Kidney tubule cell (primary cell): ENCODE data around the gene OR51G1.
A peak's percentile ranks its signal among the peaks of the same experiment; 100 is the strongest.
"Not testable (repeated sequence)": the region's sequence is repeated elsewhere in the genome, so short reads cannot be mapped to it uniquely, and the experiment has no call there.

Source experiments
- DNase-seq: peaks from one replicate; pipeline ENCODE4 v3.0.0-alpha.2; 2018; ENCODE audit warnings: low spot score

The OR51G1 gene, protein sequence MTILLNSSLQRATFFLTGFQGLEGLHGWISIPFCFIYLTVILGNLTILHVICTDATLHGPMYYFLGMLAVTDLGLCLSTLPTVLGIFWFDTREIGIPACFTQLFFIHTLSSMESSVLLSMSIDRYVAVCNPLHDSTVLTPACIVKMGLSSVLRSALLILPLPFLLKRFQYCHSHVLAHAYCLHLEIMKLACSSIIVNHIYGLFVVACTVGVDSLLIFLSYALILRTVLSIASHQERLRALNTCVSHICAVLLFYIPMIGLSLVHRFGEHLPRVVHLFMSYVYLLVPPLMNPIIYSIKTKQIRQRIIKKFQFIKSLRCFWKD

DNA sequence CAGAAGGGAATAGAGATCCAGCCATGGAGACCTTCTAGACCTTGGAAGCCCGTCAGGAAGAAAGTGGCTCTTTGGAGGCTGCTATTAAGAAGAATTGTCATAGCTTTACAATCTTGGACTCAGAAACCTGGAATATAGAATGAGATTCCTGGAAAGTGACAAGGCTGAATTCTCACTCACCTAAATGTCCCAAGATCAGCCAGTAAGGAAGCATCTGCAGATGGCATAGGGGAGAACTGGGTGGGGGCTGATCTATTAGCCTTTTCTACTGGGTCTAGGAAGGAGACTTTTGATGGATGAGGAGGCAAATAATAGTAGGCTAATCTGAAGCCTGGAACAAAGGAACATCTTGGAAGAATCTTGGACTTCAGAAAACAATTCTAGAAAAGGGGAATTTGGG is at the start of gene OR51G1:
TSS of gene OR51G1 (minus strand) at position 101 of the 400 bp plus-strand sequence. CDS start at position 101, 0 bp downstream.
- DNase-seq: no peak

DNA sequence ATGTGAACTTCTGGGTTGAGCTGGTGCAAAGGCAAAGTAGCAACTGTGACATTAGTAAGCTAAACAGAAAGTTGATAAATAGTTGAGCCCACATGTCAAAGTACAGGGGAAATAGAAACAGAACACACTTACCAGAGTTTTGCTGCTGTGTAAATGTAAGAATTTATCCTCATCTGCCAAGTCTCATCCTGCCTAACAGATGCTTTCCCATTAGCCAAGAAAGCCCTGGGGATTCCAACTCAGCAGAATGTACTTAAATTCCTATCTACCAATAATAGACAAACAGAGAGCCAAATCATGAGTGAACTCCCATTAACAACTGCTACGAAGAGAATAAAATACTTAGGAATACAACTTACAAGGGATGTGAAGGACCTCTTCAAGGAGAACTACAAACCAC is 38.7 kb upstream of the OR51G1 start:
- DNase-seq: no peak

DNA sequence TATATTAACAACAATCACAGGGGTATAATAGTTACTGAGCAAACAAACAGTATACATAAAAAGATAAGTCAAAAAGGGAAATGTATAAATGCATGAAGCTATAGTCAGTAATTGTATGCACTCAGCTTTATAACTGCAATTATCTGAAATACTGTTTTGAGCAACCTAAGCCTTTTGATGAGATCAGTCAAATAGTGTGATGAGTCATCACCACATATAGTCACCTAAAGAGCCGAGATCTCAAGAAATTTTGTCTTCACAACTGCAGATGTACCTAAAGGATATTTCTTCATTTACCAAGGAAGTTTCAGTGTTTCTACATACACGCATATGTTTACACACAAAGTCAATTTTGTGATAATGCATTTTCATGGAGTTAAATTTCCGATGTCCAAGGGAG is 36.7 kb upstream of the OR51G1 start:
- no peak for DNase-seq

DNA sequence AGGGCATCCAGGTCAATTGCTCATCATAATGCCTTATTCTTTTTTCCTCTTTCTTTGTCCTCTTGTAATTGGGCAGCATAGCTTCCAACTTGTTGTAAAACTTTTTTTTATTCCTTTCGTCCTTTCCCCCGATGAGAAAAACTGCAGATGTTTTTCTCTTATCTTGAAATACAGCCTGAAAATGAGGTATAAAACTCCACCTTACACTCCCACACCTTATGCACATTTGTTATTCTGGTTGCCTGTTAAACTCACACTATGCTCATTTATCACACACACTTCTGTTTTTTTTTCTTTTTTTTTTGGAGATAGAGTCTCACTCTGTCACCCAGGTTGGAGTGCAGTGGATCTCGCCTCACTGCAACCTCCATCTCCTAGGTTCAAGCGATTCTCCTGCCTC is 33.3 kb upstream of the OR51G1 start:
- no peak for DNase-seq

DNA sequence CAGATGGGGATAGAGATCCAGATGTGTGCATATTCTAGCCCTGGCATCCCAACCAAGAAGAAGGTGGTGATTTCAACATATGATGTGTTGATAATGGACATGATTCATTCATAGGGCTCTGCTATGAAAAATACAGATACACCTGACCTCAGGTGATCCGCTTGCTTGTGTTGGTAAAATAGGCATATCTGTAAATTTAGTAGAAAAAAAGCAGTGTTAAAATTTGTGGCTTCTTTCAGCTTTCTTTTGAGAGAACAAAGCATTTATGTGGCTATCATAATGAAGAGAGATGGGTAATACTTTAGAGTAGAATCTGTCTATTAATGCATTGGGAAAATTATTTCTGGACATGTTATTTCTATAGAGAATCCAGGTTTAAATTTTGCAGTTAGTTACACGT is 31.5 kb upstream of the OR51G1 start, which contains the start of gene OR51A2:
TSS of gene OR51A2 (minus strand) at position 101 of the 400 bp plus-strand sequence. CDS start at position 101, 0 bp downstream.
- not testable (repeated sequence) for DNase-seq

DNA sequence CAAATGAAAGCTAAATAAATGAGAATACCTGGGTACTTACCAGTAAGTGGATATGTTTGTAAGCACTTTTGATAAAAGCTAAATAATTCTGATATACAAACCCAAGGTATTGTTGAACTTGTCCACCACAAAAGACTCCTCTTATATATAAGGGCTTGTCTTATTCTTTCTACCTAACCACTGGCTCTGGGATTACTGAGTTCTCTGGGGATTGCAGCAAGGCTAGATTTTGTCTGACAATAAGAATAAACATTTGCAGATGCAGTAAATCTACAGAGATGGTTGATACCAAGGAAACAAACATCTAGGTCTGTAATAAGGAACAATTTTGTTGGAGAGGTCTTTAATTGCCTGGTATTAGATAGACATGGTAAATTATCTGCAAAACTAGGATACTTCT is 23.4 kb upstream of the OR51G1 start, which contains the start of gene OR51A4:
TSS of gene OR51A4 (minus strand) at position 101 of the 400 bp plus-strand sequence. CDS start 505 bp downstream, outside the sequence.
- DNase-seq: no peak

DNA sequence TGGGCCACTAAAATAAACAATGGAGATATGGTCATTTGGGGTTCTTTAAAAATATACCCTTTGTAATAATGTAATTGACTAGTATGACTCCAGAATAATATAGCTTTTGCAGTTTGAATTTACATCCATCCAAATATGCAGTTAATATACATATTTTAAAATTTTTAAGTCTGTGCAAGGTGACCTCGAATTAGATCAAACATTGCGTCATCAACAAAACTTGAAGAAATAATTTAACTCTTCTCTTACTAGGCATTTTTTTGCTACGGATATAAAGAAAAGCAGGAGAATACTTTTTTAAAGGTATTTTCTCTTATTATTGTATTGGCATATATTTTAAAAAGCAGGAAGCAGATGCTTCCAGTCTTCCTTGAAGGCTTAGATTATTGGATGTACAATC is 12.6 kb upstream of the OR51G1 start:
- no peak for DNase-seq

DNA sequence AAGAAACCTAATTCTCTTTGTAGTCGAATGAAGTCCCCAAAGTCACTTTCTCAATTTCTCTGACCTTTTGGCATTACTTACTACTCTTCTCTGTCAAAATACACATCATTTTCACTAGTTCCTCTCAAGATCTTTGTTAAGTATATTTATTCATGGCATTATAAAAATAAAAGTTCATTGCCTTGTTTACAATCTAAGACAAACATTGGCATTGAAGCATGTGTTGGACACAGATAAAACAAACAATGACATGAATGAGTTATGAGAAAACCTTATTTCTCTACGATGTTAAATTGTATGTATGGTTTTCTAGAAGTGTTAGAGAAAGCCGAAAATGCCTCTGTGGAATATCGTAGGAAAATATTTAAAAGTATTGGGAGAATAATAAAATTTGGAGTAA is 8.6 kb upstream of the OR51G1 start:
- DNase-seq: no peak

DNA sequence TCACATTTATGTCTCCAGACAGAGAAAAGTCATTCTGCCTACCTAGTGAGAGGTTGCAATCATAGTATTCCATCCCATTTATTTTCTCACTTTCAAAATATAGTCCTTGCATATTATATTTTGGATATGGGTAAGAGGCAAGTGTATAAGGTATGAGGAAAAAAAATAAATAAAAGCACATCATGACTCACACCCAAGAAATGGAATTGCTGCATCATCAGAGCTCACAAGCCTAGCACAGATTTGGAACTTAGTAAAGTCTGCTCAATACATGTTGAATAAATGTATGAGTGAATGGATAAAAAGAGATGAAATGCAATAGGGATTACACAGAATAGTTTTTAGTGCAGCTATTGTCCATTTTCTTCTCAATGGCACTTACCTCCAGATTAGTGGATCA is 2.5 kb upstream of the OR51G1 start:
- DNase-seq: peak; percentile 9

DNA sequence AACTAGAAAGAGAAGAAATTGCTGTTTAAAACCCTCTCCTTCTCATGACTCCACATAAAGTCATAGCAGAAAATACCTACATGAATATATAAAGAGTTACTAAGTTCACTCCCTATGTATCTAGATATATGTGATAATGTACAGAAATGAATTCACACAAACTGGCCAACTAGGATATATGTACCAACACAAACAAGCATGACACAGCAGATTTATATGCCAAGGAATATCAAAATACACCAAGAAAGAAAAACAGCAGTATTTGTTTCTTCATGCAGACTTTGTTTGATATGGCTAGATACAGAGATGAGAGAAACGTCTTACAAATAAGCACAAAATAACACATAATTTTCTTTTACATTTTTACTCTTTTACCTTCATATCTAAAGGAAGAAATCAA is 1.8 kb downstream of the OR51G1 start:
- DNase-seq: no peak

DNA sequence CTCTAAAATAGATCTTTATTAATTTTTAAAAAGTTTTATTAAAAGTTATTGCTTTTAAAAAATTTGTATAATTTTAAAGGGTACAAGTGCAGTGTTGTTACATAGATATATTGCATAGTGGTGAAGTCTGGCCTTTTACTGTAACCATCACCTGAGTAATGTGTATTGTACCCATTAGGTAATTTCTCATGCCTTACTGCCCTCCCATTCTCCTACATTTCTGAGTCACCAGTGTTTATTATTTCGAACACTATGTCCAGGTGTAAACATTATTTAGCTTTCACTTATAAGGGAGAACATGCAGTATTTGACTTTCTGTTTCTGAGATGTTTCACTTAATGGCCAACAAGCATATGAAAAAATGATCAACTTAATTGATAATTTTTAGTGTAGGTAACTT is 2.3 kb downstream of the OR51G1 start:
- DNase-seq: peak; percentile 5

DNA sequence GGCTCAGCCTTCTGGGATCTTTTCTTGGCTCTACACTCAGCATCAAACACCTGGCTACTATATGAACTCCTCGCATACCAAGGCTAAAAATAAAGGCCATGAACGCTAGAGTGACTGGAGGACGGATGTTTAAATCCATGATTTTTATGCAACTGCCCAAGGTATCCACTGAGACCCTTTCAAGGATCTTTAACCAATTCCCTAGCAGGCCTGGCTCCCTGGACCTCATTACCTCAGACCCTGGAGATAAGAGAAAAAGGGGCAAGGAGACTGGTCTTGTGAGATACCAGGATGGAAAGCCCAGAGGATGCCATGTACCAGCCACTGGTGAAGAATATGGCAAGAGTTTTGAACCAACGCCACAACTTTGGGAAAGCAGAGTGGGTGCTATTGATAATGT is 4.9 kb downstream of the OR51G1 start, which contains the start of gene OR51G2:
TSS of gene OR51G2 (minus strand) at position 101 of the 400 bp plus-strand sequence. CDS start 3,687 bp downstream, outside the sequence.
- no peak for DNase-seq

DNA sequence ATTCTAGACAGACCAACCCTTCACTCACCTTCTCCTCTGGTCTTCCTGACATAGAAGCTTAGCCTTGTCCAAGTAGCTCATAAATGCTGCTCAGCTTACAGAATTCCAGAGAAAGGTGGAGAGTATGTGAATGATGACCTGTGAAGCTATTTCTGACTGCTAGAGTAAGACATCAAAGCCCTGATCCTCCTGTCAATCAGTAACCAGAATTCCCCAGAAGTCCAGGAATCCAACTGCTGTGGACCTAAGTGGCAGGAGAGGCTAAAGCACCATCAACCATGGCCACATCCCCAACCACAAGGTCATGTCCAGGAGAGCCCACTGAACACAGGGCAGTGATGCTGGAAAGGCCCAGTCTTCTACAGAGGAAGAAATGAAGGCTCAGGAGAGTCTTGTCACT is 7.6 kb downstream of the OR51G1 start:
- DNase-seq: peak; percentile 79

DNA sequence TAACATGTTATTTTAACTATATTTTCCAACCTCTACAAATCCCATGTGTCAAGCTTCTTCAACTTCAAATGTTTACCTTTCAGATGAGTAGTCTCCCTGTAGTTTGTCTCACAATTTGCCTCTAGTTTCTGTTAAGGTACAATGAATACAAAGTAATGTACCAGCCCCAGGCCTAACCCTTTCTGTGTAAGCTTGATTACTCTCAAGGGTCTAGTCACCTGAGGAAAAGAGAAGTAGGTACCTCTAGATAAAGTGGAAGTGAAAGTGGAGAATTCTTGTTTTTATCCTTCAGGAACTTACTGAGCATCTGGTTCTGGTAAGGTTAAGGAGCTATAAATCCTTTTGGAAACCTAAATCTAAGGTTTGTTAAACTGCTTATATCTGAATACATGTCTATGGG is 20.7 kb downstream of the OR51G1 start, which contains the start of gene OR51A7:
TSS of gene OR51A7 (plus strand) at position 300 of the 400 bp plus-strand sequence. CDS start 3,587 bp downstream, outside the sequence.
- no peak for DNase-seq

DNA sequence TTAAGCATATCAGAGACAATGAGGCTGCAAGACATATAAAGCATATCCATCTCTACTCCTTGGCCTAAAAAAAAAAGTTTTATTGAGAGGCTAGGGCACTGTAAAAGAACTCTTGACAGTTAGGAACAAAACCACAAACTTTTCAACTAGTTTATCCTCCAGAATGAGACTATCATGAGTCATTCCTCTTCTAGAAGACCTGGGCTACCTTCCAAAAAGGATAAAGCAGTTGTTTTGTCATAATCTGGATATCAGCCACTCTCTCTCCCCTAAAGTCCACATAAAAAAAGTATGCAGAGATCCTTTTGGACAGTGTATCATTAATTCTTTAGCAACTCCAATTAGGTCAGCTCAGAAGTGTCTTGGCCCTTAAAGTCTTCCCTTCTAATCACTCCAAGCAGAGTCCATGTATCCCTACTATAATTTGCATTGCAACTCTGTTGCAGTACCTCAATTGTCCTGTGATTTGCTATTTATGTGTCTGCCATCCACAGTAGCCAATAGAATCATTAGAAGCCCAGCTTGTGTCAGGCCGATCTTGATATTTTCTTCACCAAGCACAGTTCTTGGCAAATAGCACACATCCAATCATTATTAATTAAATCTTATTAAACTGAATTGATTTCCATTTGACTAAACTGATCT is 32.0 kb downstream of the OR51G1 start:
- DNase-seq: peak; percentile 80

DNA sequence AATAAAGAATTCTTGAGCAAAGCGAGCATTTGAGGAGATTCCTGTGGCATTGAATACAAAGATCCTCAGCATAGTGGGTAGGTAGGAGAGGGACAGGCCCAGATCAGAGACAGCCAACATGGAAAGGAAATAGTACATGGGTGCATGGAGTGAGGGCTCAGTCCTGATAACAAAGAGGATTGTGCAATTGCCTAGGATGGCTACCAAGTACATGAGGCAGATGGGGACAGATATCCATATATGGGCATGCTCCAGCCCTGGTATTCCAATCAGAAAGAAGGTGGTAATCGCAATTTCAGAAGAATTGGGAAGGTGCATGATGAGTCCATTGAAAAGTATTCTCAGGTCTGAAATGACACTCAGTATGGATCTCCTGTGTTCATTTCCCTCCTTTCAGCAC is 33.9 kb downstream of the OR51G1 start:
- no peak for DNase-seq

DNA sequence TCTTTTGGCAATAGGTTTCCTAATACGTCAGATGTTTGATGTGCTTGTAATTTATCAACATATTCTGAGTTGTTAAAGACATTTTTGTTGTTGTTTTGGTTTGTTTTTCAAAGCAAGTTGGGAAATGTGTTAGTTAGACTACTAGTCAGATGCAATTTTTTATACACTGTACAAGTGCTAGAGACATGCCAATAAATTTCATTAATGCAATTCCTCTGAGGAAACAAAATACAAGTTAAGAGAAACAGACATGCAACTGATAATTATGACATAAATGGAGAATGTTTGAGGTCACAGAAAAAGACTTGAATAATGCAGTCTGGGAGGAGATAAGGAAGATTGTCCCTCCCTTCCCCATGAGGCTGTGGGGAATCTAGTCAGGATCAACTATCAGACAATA is 36.5 kb downstream of the OR51G1 start:
- no peak for DNase-seq

DNA sequence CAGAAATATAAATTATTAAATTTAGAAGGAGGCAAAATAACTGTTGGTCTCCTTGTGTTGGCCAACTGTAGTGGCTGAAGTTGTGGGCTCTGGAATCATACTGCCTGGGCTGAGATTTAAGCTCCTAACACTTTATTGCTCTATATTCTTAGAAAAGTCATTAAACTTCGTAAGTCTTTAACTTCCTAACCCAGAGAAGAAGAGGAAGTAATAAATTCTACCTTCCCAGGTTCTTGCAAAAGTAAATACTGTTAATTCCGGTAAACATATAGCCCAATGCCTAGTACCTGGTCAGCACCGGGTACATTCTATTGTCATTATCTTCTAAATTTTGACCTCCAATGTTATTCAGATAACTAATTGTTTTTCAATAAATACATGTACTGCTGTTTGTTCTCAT is 38.0 kb downstream of the OR51G1 start:
- no peak for DNase-seq

DNA sequence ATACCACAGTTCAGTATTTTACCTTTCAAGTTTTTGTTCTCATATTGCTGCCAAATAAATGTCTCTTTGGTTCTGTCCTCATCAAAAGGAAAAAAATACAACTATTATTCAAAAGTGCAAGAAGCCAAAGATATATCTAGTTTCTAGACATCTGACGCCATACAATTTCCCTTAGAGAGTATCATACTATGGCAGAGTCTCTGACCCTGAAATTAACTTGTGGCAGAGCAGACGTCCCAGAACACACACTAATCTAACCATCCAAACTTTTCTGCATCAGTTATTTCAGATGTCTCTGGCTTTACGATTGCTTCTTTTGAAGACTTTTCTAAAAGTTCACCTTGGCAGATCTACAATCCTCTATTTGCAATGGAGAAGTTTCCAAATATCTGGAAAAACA is 39.8 kb downstream of the OR51G1 start:
- no peak for DNase-seq

DNA sequence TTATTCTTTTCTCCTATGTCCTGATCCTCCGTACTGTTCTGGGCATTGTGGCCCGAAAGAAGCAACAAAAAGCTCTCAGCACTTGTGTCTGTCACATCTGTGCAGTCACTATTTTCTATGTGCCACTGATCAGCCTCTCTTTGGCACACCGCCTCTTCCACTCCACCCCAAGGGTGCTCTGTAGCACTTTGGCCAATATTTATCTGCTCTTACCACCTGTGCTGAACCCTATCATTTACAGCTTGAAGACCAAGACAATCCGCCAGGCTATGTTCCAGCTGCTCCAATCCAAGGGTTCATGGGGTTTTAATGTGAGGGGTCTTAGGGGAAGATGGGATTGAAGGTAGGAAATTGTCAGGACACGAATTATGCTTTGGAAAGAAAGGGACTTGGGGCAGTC is 41.6 kb downstream of the OR51G1 start:
- DNase-seq: no peak

DNA sequence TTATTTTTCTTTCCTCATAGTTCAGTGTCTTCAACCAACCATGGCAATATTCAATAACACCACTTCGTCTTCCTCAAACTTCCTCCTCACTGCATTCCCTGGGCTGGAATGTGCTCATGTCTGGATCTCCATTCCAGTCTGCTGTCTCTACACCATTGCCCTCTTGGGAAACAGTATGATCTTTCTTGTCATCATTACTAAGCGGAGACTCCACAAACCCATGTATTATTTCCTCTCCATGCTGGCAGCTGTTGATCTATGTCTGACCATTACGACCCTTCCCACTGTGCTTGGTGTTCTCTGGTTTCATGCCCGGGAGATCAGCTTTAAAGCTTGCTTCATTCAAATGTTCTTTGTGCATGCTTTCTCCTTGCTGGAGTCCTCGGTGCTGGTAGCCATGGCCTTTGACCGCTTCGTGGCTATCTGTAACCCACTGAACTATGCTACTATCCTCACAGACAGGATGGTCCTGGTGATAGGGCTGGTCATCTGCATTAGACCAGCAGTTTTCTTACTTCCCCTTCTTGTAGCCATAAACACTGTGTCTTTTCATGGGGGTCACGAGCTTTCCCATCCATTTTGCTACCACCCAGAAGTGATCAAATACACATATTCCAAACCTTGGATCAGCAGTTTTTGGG is 42.2 kb downstream of the OR51G1 start, which contains the start of gene OR51T1:
TSS of gene OR51T1 (plus strand) at position 41 of the 641 bp plus-strand sequence. CDS start at position 41, 0 bp downstream.
- peak; percentile 55 for DNase-seq

DNA sequence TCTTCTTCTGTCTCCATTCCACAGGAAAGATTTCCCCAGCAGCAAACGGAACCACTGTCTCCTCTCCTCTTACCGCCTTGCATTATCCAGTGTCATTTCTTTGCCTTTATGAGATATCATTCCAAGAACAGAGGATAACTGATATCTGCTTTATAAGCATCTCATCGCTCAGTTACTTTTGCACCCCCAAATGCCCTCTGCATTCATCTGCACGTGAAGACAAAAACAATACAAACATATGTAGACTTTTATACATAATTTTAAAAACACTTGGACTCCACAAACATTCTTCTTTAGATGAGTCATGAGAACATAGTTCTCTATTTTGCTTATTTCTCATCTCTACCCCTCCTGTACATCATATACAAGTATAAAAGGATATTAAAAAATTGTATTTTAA is 43.0 kb downstream of the OR51G1 start:
- DNase-seq: no peak
